ENCODE measurements around the gene ECT2L.

ECT2L gene

GRCh38 chr6:138844192-138844591, 48.3 kb downstream of the ECT2L start:
- Histone ChIP-seq H3K4me3 (no peak overlapping the region), H3K27me3 (no peaks in the 10 kb centered on the region), H3K4me1 (no peaks in the 10 kb centered on the region), H3K27ac (no peak overlapping the region), H3K36me3 (no peaks in the 10 kb centered on the region), H3K9me3 (no peaks in the 10 kb centered on the region)
- intact Hi-C loops (cut with DNase I; ENCODE audit: low total_unique reads) = no loop called here
- DNase-seq = peak in 1 of 2 donors; percentile 67
- no peak for TF ChIP-seq CTCF (IDR thresholded peaks at IDR 0.05)

DNA sequence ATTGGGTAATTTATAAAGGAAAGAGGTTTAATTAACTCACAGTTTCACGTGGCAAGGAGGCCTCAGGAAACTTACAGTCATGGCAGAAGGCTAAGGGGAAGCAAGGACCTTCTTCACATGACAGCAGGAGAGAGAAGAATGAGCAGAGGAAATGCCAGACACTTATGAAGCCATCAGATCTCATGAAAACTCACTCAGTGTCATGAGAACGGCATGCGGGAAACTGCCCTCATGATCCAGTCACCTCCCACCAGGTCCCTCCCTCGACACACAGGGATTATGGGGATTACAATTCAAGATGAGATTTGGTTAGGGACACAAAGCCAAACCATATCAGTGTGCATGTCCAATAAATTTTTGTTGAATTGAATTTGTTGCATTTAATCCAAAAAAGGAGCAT, 52.0 kb downstream of the ECT2L start:
- H3K9me3 ChIP-seq = no peaks in the 10 kb centered on the region
- no peak overlapping the region for H3K27ac ChIP-seq
- no peak for DNase-seq
- H3K4me1 ChIP-seq = no peaks in the 10 kb centered on the region
- TF ChIP-seq CTCF (IDR thresholded peaks at IDR 0.05) = no peak
- H3K36me3 ChIP-seq = no peaks in the 10 kb centered on the region
- intact Hi-C loops (cut with DNase I; ENCODE audit: low total_unique reads) = no loop called here
- H3K4me3 ChIP-seq = no peak overlapping the region
- no peaks in the 10 kb centered on the region for H3K27me3 ChIP-seq

- Histone ChIP-seq H3K4me3 (no peak overlapping the region), H3K27me3 (no peaks in the 10 kb centered on the region), H3K27ac (no peak overlapping the region), H3K4me1 (no peaks in the 10 kb centered on the region), H3K36me3 (no peaks in the 10 kb centered on the region), H3K9me3 (no peaks in the 10 kb centered on the region)
- intact Hi-C loops (cut with DNase I; ENCODE audit: low total_unique reads) = no loop called here
- no peak for DNase-seq
- TF ChIP-seq CTCF (IDR thresholded peaks at IDR 0.05) = no peak
Measured at GRCh38 chr6:138848461-138848860, 52.6 kb downstream of the ECT2L start.

- DNase-seq = no peak
- no peak for TF ChIP-seq CTCF (IDR thresholded peaks at IDR 0.05)
Measured at GRCh38 chr6:138849791-138850190, 53.9 kb downstream of the ECT2L start.

GRCh38 chr6:138856654-138857053, 60.8 kb downstream of the ECT2L start:
- H3K4me3 ChIP-seq = no peak overlapping the region
- no peaks in the 10 kb centered on the region for H3K4me1 ChIP-seq
- no peak for TF ChIP-seq CTCF (IDR thresholded peaks at IDR 0.05)
- H3K27me3 ChIP-seq = no peaks in the 10 kb centered on the region
- H3K36me3 ChIP-seq = no peaks in the 10 kb centered on the region
- DNase-seq = no peak
- no peak overlapping the region for H3K27ac ChIP-seq
- H3K9me3 ChIP-seq = no peaks in the 10 kb centered on the region
- intact Hi-C loops (cut with DNase I; ENCODE audit: low total_unique reads) = no loop called here

More at GRCh38 chr6:138849791-138850190, 53.9 kb downstream of the ECT2L start:
- Histone ChIP-seq H3K4me1 (no peaks in the 10 kb centered on the region), H3K27ac (no peak overlapping the region), H3K27me3 (no peaks in the 10 kb centered on the region), H3K36me3 (no peaks in the 10 kb centered on the region), H3K9me3 (no peaks in the 10 kb centered on the region), H3K4me3 (no peak overlapping the region)
- intact Hi-C loops (cut with DNase I; ENCODE audit: low total_unique reads) = no loop called here

GRCh38 chr6:138857775-138858174, 61.9 kb downstream of the ECT2L start:
- no peak overlapping the region for H3K27ac ChIP-seq
- H3K9me3 ChIP-seq = no peaks in the 10 kb centered on the region
- DNase-seq = no peak
- H3K4me3 ChIP-seq = no peak overlapping the region
- peaks cover 0 to 9% (median under 1%) of the 10 kb centered on the region in 4 donors for H3K4me1 ChIP-seq
- H3K36me3 ChIP-seq = no peaks in the 10 kb centered on the region
- no peaks in the 10 kb centered on the region for H3K27me3 ChIP-seq
- intact Hi-C loops (cut with DNase I; ENCODE audit: low total_unique reads) = no loop called here
- no peak for TF ChIP-seq CTCF (IDR thresholded peaks at IDR 0.05)

All from tibial artery (tissue), 4 donors.